HG02885 (cell line): ENCODE results near the gene OR5AR1.
"Not testable (repeated sequence)": the region's sequence is repeated elsewhere in the genome, so short reads cannot be mapped to it uniquely, and the experiment has no call there.

ENCODE experiments used
- ATAC-seq: cut with Tn5 transposase; IDR thresholded peaks from one replicate; pipeline ENCODE4 v1.9.1; 2021; ENCODE audit warnings: mild to moderate bottlenecking; ENCODE audit not compliant: unreplicated experiment, poor library complexity

OR5AR1 gene

GRCh38 chr11:56663386-56663785 lies at the start of gene OR5AR1:
Gene OR5AR1 (plus strand): TSS chr11:56663686. CDS start chr11:56663686, 0 bp downstream.
- no peak for ATAC-seq

DNA sequence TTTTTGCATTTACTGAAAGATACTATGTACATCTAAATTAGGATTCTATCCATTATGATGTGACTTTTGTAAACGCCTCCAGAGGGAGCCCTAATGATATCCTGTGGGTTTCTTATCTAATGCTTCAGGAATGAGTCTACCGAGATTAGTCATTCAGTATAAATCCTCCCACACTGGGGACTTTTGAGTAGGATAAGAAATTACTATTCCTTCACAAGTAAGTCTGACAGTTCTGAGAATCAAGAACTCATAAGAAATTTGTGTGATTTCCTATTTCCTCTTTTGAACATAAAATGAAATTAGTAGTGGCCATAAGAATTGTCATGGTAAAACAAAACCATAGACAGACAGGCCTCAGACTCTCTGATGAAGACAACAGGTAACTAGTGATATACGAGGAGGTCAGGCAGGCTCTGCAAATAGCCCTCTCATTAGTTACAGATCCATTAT lies 38.8 kb upstream of the OR5AR1 start:
- peak; percentile 46 for ATAC-seq

- ATAC-seq = no peak
Observed at GRCh38 chr11:56625946-56626345, 37.5 kb upstream of the OR5AR1 start.

- no peak for ATAC-seq
Observed at GRCh38 chr11:56632329-56632728, 31.2 kb upstream of the OR5AR1 start.

DNA sequence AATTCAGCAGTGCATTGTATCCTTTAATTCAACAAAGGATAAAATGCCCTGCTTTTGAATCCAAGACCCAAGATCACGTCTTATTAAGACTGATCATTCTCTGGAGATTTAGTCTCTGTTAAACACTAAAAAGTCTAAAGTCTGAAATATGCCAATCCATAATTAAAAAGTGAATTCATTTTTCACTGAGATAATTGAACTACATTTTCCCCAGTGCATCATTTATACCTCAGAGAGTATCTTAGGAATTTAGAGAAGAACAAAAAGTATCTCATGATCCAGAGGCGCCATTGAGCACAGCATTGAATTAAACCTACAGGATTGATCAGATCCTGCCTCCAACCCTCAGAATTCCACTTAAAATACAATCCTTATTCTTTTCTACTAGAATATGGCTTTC lies 26.6 kb upstream of the OR5AR1 start:
- no peak for ATAC-seq

DNA sequence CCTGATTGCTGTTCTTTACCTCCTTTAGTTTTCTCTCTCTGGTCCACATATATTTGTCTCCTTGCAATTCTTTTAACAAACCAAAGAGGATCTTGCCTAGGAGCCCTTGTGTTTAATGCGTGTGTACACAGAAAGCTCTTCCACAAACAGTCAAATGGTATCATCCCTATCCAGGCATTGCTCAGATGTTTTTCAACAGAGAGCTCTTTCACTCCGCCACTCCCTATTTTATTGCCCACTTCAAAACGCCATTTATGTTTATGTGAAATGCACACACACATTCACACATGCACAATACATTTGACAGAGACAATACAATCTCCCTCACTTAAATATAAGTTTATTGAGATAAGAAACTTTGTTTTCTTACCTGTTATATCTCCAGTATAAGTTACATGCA lies 26.0 kb upstream of the OR5AR1 start:
- ATAC-seq = no peak

DNA sequence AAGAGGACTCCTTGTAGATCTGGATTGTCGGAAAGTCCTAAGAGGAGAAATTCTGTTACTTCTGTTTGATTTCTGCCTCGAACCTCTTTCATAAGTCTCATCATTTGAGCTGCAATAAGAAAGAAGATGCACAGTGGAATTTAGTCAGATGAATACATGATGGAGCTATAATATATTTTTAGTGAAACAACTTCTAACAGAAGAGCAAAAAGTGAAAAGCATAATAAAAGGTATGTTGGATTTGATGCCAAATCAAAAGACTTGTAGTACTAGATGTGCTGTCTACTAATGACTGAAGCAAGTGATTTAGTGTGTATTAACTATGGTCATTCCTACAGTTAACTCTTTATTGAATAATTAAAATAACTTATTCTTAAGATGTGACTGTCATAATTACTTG lies 21.1 kb upstream of the OR5AR1 start, which contains the start of gene OR5AP2:
OR5AP2 (minus strand) TSS at position 101 of the 400 bp plus-strand sequence; CDS start at position 101, 0 bp downstream.
- no peak for ATAC-seq

DNA sequence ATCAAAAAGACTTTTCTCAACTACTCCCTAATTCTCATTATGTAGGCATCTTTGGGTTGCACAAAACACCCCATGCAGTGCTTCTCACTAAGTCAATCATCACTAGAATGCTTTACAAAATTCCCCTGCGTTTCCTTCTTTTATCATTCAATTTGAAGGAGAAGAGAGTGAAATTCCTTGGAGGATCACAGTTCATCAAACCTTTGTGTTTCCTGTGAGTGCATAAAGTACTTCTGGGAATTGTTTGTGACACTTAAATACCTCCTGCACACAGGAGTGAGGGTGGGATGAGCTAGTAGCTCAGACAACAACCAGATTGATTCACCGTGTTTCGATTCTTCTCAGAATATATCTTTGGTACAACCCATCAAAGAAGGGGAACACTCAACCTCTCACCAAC lies 3.7 kb upstream of the OR5AR1 start:
- no peak for ATAC-seq

DNA sequence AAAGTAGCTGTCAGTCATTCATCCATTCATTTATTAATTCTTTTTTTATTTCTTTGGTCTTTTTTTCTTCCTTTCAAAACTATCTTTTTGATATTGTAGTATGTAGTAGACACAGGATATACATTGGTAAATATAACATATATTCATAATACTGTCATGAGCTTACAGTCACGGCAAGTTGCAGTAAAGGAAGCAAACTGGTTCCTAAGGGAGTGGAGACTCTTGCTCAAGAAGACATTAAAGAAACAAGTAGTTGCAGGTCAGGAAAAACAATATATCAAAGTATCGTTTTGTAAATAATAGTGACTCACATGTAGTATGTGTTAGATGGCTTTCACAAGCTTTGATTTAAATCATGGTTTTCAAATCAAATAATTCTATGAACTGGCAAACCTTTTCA lies 7.5 kb downstream of the OR5AR1 start:
- ATAC-seq = no peak

- ATAC-seq = no peak
Observed at GRCh38 chr11:56688554-56689100, 25.1 kb downstream of the OR5AR1 start.

- ATAC-seq = not testable (repeated sequence)
Observed at GRCh38 chr11:56691179-56691578, 27.7 kb downstream of the OR5AR1 start.

GRCh38 chr11:56693428-56693827 lies 29.9 kb downstream of the OR5AR1 start:
- no peak for ATAC-seq

- no peak for ATAC-seq
Observed at GRCh38 chr11:56698795-56699194, 35.3 kb downstream of the OR5AR1 start, which contains the start of gene OR9G1. Gene OR9G1 (plus strand): TSS chr11:56699095. CDS start chr11:56700388, 1,293 bp downstream.

GRCh38 chr11:56700242-56700913 lies 36.9 kb downstream of the OR5AR1 start:
- ATAC-seq = no peak

DNA sequence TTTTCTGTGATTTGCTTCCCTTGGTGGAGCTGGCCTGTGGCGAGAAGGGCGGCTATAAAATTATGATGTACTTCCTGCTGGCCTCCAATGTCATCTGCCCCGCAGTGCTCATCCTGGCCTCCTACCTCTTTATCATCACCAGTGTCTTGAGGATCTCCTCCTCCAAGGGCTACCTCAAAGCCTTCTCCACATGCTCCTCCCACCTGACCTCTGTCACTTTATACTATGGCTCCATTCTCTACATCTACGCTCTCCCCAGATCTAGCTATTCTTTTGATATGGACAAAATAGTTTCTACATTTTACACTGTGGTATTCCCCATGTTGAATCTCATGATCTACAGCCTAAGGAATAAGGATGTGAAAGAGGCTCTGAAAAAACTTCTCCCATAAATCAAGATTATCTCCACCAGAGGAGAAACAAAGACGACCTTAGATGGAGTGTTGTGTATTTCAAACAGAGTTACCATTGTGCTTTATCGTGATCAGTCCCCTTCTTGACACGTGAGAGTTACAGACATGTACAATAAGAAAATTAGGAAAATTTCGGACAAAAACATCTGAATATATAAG lies 37.5 kb downstream of the OR5AR1 start:
- no peak for ATAC-seq

DNA sequence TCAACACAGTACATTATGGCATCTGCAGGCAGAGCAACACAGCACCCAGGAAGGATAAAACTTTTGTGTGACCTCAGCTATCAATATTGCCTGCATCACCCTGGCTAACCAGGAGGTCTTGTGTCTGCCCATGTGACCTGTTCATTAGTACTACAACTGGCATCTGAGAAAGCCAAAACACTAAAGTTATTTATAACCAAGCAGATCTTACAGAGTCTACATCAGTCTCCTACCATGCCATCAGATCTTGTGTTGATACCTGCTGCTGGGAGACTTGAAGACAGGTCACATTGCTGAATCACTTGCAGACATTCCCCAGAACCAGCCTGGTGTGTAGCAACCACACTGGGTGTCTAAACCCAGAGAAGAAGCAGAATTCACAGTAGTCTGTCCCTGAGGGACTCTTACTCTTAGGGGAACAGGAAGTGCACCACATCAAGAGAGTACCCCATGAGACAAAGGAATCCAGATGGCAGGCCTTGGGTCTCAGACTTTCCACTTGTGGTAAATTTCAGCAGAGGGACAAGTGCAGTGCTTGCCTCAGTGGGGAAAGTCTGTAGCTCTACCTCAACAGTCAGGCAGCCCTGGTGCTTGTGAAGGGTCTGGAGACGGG lies 42.4 kb downstream of the OR5AR1 start:
- ATAC-seq = no peak

GRCh38 chr11:56706486-56706885 lies 43.0 kb downstream of the OR5AR1 start:
- ATAC-seq = no peak

GRCh38 chr11:56714206-56714605 lies 50.7 kb downstream of the OR5AR1 start:
- ATAC-seq = no peak
